ENCODE measurements around the gene OCLN.

GRCh38 chr5:69516769-69517168 lies 24.2 kb downstream of the OCLN start:
- no peak for TF ChIP-seq CTCF (IDR thresholded peaks at IDR 0.05)
- TF ChIP-seq EZH2 (IDR thresholded peaks at IDR 0.05), result no peak

Data from neural progenitor cell (in vitro differentiated cells).